ENCODE results near the gene TMEM242. TPM values are rescaled to one million over a fixed set of nuclear protein-coding genes. Genes with fewer than 3 reads are reported as not detected.

The TMEM242 gene
- polyA plus RNA-seq, 12 donors: 8.4 to 12.5 (median 10.5) TPM; not detected in 1

DNA sequence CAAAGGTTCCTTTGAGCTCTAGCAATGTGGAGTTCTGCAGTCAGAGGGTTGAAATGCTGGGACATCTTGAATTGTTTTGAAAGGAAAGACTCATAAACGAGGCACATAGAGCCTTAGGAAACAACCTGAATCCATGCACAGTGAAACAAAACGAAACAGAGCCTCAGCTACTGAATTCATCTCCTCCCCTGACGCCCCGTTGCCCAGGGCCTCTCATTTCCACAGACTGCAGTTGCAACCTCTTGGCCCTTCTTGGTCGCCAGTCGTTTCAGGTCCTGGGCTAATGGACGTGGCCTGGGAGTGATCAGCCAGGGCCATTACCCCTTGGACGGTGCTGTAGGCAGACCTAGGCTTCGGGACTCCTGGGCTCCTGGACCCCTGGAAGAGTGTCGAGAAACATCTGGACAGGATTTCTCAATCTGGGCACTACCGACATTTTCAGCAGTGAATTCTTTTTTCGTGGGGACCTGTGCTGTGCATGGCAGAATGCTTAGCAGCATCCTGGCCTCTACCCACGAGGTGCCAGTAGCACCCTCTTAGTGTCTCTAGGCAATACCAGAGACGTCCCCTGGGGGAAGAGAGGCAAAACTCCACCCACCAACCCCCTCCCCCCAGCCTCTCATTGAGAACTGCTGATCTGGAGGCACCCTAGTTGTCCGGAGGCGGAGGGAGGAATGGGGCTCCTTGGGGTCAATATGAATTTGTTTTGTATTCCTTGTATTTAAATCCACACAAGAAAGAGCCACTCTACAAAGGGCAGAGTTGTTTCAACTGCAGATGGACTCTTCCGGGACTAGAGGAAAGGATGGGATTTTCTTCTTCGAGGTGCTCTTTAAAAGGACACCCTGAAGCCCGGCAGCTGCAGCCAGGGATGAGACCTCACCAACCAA, 50.2 kb downstream of the TMEM242 start:
- no peak for DNase-seq

GRCh38 chr6:157272372-157272771, 50.9 kb downstream of the TMEM242 start:
- no peak for DNase-seq

GRCh38 chr6:157271911-157272310, 51.4 kb downstream of the TMEM242 start:
- no peak for DNase-seq

GRCh38 chr6:157271441-157271840, 51.9 kb downstream of the TMEM242 start:
- DNase-seq: no peak

GRCh38 chr6:157270916-157271315, 52.4 kb downstream of the TMEM242 start:
- DNase-seq: no peak

GRCh38 chr6:157270308-157270707, 53.0 kb downstream of the TMEM242 start:
- DNase-seq: no peak

- peak; percentile 69 for DNase-seq
These were observed 54.0 kb downstream of the TMEM242 start for GRCh38 chr6:157269261-157269794.

DNA sequence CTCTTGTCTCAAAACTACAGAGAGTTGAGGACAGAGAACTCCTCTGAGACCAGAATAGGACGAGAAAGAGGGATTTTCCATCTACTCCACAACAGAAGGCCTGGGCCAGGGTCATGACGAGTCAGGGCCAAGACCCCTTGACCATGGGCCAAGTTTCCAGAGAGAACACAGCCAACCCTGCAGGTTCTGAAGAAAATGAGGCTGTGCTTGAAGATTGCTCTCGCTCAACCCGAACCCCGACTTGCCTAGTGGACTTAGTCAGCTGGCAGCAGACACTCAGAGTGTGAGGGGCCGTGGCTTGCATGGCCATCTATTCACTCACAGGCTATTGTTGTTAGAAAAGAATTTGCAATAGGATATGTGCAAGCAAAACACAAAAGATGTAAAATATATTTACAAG, 54.5 kb downstream of the TMEM242 start:
- peak; percentile 30 for DNase-seq

DNA sequence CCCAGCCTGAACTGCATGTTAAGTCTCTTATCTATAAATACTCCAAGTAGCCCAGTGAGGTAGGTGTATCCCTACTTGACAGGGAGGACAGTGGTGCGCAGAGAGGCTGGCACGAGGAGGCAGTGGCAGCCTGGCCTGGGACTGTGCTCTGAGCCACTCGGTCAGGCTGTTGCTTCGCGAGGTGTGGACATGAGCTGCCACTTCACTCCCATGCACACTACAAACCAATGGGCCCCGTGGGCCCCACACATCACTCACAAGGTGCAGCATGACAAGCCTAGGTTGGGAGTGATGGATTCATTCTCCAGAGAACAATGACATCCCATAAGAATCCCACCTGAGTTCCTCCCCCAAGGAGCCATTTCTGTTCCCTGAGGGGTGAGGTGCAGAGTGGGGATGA, 54.9 kb downstream of the TMEM242 start:
- no peak for DNase-seq

- no peak for DNase-seq
These were observed 55.7 kb downstream of the TMEM242 start for GRCh38 chr6:157267654-157268053.

DNA sequence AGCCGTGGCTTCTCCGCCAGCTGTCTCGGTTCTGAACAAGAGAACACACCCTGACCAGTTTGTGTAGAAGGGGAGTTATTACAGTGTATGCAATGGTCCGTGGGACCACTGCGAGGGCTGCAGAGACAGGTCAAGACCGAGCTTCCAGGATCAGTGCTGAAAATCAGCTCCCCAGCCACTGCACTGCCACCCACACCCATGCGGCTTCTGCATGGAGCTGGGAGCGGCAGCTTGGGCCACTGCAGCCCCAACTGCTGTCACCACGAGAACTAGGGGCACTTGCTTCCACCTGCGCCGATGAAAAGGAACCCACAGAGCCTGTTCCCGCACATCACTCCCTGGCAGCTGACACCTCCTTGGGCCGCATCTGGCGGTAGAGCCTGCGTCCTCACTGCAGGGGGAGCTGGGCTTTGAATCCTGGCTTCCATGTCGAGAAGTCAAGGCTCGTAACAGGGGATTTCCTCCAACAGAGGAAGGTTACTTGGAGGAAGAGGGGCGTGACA, 56.2 kb downstream of the TMEM242 start:
- DNase-seq: no peak

DNA sequence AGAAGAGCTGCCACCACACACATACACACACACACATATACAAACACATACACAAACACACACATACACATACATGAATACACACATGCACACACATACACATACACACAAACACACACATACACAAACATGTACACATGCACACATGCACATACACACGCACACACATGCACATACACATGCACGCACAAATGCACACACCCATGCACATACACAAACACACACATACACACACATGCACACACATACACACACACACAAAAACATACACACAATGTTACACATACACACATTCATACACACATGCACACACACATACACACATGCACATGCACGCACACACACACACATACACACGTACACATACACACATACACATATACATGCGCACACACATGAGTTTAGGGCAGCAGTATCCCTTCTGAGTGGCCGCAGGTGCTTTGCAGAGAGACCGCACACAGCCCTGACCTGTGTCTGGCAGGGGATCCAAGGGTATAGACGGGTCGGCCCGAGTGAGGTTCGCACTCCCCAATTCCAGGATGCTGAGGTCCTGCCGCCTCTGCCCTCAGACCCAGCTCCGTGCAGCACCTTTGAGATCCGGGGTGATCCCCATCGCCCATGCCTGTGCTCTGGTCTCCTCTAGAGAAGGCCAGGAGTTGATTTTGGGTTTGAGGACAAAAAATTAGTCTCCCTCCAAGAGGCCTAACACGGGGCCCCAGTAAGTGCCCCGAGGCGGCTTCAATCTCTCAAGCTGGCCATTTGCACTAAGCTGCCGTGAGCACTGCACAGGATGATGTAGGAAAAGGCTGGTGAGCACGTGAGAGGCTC, 56.8 kb downstream of the TMEM242 start:
- no peak for DNase-seq

DNA sequence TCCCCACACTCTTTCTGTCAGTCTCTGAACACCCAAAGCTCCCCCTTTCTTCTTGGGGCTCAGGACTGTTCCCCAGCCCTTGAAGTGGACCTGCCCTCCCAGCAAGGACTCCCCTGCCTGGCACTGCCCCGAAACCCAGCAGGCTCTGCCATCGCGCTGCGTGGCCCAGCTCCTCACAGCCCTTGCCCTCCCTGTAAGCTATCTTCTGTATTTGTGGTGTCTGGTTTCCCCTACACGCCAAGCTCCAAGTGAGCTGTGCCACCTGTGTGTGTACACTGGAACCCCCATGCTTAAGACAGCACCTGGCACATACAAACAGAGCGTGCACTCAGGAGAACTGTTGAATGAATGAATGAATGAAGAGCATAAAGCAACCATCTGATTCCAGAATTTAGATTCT, 57.7 kb downstream of the TMEM242 start:
- DNase-seq: no peak

GRCh38 chr6:157265186-157265585, 58.1 kb downstream of the TMEM242 start:
- DNase-seq: no peak

DNA sequence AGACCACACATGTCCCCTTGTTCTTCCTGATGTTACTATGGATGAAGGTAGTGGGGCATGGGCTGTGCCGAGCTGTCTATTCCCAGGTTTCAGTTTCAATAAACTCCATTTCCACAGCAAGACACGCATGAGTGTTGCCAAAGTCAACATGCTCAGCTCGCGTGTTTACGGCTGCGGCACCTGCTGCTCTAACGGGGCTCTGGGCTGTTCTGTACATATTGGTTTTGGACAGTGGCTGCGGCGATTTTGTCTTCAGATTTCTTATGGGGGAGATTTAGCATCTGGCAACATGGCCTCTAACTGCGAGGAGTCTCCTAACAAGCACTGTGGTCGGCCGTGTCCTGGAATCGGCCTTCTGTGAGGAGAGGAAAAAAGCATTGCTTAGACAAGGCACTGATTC, 58.6 kb downstream of the TMEM242 start:
- DNase-seq: no peak

GRCh38 chr6:157263881-157264397, 59.4 kb downstream of the TMEM242 start:
- DNase-seq: no peak

- DNase-seq: no peak
These were observed 60.2 kb downstream of the TMEM242 start for GRCh38 chr6:157263146-157263545.

DNA sequence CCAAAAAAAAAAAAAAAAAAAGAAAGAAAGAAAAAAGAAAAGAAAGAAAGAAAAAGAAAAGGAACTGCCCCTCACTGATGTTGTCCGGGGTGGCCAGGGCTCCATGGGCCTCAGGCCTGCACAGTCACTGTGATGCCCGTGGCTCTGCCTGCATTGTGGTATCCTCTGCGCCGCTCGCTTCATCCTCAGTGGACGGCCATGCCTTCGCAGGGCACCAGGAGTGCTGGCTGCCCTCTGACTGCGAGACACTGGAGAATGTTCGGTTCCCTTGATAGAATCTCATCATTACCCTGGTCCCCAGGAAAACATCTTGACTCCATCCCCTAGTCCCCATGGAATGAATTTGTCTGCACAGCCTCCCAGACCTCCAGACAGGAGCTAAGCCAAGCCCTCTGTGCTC, 61.7 kb downstream of the TMEM242 start:
- no peak for DNase-seq

DNA sequence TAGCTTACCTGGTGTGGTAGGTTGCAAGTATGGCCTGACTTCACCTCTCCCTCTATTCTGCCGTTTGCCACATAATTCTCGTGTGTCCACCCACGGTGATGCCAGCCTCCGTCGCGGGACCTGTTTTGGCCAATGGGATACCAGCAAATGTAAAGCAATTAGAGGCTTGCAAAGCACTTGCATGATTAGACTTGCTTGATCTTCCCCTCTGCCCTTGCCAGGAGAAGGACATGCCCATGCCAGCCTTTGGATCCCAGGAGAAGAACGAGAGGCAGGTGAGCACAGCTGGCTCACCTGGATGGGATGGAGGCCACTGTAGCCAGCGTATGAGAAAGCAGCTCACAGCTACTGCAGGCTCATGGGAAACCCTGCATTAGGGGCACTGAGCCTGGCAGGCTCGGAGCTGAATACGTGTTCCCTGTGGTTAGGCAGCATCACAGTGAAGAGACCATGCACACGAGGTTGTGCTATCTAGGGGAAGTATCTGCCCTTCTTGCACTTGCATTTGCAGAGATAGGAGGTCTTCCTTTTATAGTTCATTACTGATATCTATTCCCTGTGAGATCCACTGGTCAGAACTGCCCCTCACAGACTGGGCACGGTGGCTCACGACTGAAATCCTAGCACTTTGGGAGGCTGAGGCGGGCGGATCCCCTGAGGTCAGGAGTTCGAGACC, 62.4 kb downstream of the TMEM242 start:
- no peak for DNase-seq

- DNase-seq: no peak
These were observed 63.9 kb downstream of the TMEM242 start for GRCh38 chr6:157259443-157259842.

- no peak for DNase-seq
These were observed 64.4 kb downstream of the TMEM242 start for GRCh38 chr6:157258878-157259277.

DNA sequence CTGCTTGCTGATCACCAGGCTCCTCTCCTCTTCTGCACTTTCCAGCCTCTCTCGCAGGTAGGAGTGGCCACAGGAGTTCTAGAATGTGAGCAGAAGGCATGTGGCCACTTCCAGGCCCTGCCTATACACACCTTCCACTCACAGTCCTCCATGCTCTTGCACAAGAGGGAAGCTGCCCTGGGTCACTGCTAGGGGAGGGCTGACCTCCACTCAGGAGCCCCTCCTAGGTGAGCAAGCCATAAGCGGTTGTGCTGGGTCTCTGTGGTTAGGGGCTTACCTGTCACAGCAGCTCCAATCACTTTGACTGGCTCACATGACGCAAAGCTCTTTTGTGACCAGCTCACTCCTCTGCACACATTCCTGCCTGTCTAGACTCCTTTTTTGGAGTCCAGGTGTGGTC, 68.2 kb downstream of the TMEM242 start:
- no peak for DNase-seq
